Astrocyte of the cerebellum (primary cell): Measurements from ENCODE around the gene SNED1.

Experiments
- DNase-seq: peaks from one replicate; pipeline ENCODE4 v3.0.0-alpha.2; 2011; ENCODE audit warnings: low read depth
- H3K4me3 ChIP-seq: 2 replicates; pipeline ENCODE4 v1.5.1; 2011; ENCODE audit warnings: mild to moderate bottlenecking, low read depth, low read length, moderate library complexity
- CTCF ChIP-seq: IDR thresholded peaks from 2 replicates; pipeline ENCODE4 v1.5.1; 2012; ENCODE audit warnings: low read length, low read depth, moderate library complexity, mild to moderate bottlenecking; ENCODE audit errors: missing control alignments
- in situ Hi-C: cut with HindIII; loops from 2 replicates; pipeline ENCODE4 v1.10.0; 2017; ENCODE audit warnings: low sequenced_read_pairs

The SNED1 gene

GRCh38 chr2:241033336-241033987 lies 35.0 kb downstream of the SNED1 start:
- no peak for DNase-seq
- no peak overlapping the region for H3K4me3 ChIP-seq
- in situ Hi-C loops = no loop called here
- no peak for TF ChIP-seq CTCF

DNA sequence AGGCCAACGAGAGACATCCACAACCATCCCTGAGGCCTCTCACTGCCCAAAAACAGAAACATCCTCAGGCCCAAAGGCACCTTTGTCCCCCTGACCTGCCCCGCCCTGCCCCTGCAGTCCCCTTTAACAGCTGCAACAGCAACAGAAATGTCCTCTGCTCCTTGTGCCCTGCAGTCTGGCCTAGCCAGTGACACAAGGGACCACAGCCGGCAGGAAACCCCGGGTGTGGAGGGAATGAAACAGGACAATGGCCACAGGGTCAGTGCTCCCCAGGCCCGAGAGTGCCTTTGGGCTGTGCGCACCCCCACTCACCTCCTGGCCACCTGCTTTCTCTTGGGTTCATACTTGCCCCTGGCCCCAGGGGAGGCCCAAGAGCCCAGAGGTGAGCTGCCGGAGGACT lies 35.6 kb downstream of the SNED1 start:
- in situ Hi-C loops = no loop called here
- no peak overlapping the region for H3K4me3 ChIP-seq
- TF ChIP-seq CTCF = no peak
- no peak for DNase-seq

DNA sequence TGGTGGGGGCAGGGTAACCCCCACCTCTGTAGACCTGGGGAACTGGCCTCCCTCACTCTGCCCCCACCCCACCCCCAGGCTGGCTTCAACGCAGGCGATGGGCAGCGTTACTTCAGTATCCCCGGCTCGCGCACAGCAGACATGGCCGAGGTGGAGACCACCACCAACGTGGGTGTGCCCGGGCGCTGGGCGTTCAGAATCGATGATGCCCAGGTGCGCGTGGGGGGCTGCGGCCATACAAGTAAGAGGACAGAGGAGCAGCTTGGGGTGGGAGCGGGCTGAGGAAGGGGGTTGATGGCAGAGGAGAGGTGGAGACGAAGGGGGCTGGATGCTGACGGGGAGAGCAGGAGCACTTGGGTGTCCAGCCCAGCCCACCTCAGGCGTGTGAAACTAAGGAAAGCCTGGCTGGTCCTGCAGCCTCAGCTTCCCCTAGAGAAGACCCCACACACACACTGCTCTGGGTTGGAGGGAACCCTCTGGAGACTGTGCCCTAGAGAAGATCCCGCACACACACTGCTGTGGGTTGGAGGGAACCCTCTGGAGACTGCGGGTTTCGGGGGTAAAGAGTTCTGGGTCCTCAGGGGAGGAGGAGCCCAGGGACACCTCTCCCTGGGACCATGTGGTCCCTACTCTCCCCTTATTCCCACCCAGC lies 36.2 kb downstream of the SNED1 start:
- no peak for TF ChIP-seq CTCF
- no peak for DNase-seq
- in situ Hi-C loops = no loop called here
- no peak overlapping the region for H3K4me3 ChIP-seq

GRCh38 chr2:241035142-241035817 lies 36.9 kb downstream of the SNED1 start:
- no peak overlapping the region for H3K4me3 ChIP-seq
- no peak for TF ChIP-seq CTCF
- no peak for DNase-seq
- in situ Hi-C loops = no loop called here

DNA sequence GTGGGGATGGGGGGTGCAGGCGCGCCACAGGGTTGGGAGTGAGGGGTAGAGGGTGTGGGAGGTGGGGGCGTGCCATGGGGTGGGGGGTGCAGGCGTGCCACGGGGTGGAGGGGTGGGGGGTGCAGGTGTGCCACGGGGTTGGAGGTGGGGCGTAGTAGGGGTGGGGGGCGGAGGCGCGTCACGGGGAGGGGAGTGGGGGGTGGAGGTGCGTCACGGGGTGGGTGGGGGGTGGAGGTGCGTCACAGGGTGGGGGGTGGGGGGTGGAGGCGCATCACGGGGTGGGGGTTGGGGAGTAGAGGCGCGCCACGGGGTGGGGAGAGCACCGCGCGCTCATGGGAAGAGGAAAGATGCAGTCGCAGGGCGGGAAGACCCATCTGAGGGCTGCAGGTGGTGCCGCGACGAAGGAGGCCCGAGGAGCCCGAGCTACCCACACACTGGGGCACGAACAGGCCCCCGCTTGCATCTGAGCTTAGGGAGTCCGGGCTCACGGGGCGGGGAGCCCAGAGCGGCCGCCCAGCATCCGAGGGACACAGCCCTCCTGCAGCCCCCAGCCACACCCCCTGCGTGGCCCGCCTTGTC lies 37.5 kb downstream of the SNED1 start:
- H3K4me3 ChIP-seq = no peak overlapping the region
- in situ Hi-C loops = no loop called here
- TF ChIP-seq CTCF = no peak
- DNase-seq = no peak

DNA sequence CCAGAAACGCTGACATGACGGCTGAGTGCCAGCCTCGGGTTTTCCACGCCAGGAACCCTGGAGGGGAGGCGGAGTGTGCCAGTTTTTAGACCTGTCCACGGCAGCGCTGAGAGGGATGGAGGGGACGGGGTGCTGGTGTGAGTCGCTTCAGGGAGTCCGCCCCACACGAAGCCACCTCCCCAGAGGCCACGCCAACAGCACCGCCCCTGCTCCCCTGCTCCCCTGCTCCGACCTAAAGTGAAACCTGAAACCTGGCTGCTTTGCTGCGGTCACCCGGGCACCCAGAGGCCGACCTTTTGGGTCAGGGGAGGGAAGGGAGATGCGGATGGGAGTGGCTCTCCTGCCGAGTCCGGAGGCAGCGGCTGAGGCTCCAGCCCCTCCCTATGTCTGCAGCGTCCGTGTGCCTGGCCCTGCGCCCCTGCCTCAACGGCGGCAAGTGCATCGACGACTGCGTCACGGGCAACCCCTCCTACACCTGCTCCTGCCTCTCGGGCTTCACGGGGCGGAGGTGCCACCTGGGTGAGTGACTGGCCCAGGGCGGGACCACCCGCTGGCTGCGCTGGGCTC lies 38.1 kb downstream of the SNED1 start:
- H3K4me3 ChIP-seq = no peak overlapping the region
- no peak for TF ChIP-seq CTCF
- in situ Hi-C loops = no loop called here
- no peak for DNase-seq
